DND-41 (cell line): ENCODE measurements around the gene PAQR7.

Source experiments
- CTCF ChIP-seq: IDR thresholded peaks from 2 replicates; pipeline ENCODE4 v1.5.1; 2012; ENCODE audit warnings: borderline replicate concordance, low read length, moderate library complexity, mild to moderate bottlenecking; ENCODE audit not compliant: poor library complexity, severe bottlenecking; ENCODE audit errors: extremely low read depth
- EZH2 ChIP-seq: IDR thresholded peaks from 3 replicates; pipeline ENCODE4 v1.6.1; 2012; ENCODE audit warnings: borderline replicate concordance, low read depth, mild to moderate bottlenecking, moderate library complexity, low read length, inconsistent platforms; ENCODE audit not compliant: severe bottlenecking

- TF ChIP-seq CTCF (no peak), EZH2 (no peak)
Measured at GRCh38 chr1:25917996-25918395, 42.5 kb upstream of the PAQR7 start.
